ENCODE data around the gene TMEM132C.

TMEM132C gene

GRCh38 chr12:128336204-128337070 lies 69.5 kb downstream of the TMEM132C start:
- in situ Hi-C loops (cut with MboI; ENCODE audit: low pct_unique_long_range_greater_than_20kb, low sequenced_read_pairs): no loop called here
- no peak for DNase-seq

GRCh38 chr12:128337071-128337345 lies 70.0 kb downstream of the TMEM132C start:
- no peak for DNase-seq
- in situ Hi-C loops (cut with MboI; ENCODE audit: low pct_unique_long_range_greater_than_20kb, low sequenced_read_pairs): no loop called here

GRCh38 chr12:128337431-128338170 lies 70.6 kb downstream of the TMEM132C start:
- DNase-seq: no peak
- in situ Hi-C loops (cut with MboI; ENCODE audit: low pct_unique_long_range_greater_than_20kb, low sequenced_read_pairs): no loop called here

GRCh38 chr12:128338386-128339125 lies 71.6 kb downstream of the TMEM132C start:
- no peak for DNase-seq
- in situ Hi-C loops (cut with MboI; ENCODE audit: low pct_unique_long_range_greater_than_20kb, low sequenced_read_pairs): no loop called here

GRCh38 chr12:128339126-128339520 lies 72.2 kb downstream of the TMEM132C start:
- in situ Hi-C loops (cut with MboI; ENCODE audit: low pct_unique_long_range_greater_than_20kb, low sequenced_read_pairs): no loop called here
- no peak for DNase-seq

GRCh38 chr12:128339631-128340030 lies 72.7 kb downstream of the TMEM132C start:
- no peak for DNase-seq
- in situ Hi-C loops (cut with MboI; ENCODE audit: low pct_unique_long_range_greater_than_20kb, low sequenced_read_pairs): no loop called here

- DNase-seq: no peak
- in situ Hi-C loops (cut with MboI; ENCODE audit: low pct_unique_long_range_greater_than_20kb, low sequenced_read_pairs): no loop called here
These were observed 86.3 kb downstream of the TMEM132C start for GRCh38 chr12:128353301-128353700.

- in situ Hi-C loops (cut with MboI; ENCODE audit: low pct_unique_long_range_greater_than_20kb, low sequenced_read_pairs): no loop called here
- DNase-seq: no peak
These were observed 89.6 kb downstream of the TMEM132C start for GRCh38 chr12:128356547-128356946.

- in situ Hi-C loops (cut with MboI; ENCODE audit: low pct_unique_long_range_greater_than_20kb, low sequenced_read_pairs): no loop called here
- DNase-seq: no peak
These were observed 94.5 kb downstream of the TMEM132C start for GRCh38 chr12:128361400-128361995.

- DNase-seq: no peak
- in situ Hi-C loops (cut with MboI; ENCODE audit: low pct_unique_long_range_greater_than_20kb, low sequenced_read_pairs): no loop called here
These were observed 98.1 kb downstream of the TMEM132C start for GRCh38 chr12:128365032-128365431.

GRCh38 chr12:128365651-128366231 lies 98.8 kb downstream of the TMEM132C start:
- in situ Hi-C loops (cut with MboI; ENCODE audit: low pct_unique_long_range_greater_than_20kb, low sequenced_read_pairs): no loop called here
- no peak for DNase-seq

GRCh38 chr12:128367961-128368360 lies 101.0 kb downstream of the TMEM132C start:
- DNase-seq: no peak

GRCh38 chr12:128381541-128381940 lies 114.6 kb downstream of the TMEM132C start:
- DNase-seq: no peak
- in situ Hi-C loops (cut with MboI; ENCODE audit: low pct_unique_long_range_greater_than_20kb, low sequenced_read_pairs): no loop called here

More at GRCh38 chr12:128367961-128368360, 101.0 kb downstream of the TMEM132C start:
- in situ Hi-C loops (cut with MboI; ENCODE audit: low pct_unique_long_range_greater_than_20kb, low sequenced_read_pairs): no loop called here

GRCh38 chr12:128381946-128382345 lies 115.0 kb downstream of the TMEM132C start:
- in situ Hi-C loops (cut with MboI; ENCODE audit: low pct_unique_long_range_greater_than_20kb, low sequenced_read_pairs): no loop called here
- DNase-seq: no peak

GRCh38 chr12:128382946-128383345 lies 116.0 kb downstream of the TMEM132C start:
- no peak for DNase-seq
- in situ Hi-C loops (cut with MboI; ENCODE audit: low pct_unique_long_range_greater_than_20kb, low sequenced_read_pairs): no loop called here

GRCh38 chr12:128383357-128383937 lies 116.5 kb downstream of the TMEM132C start:
- no peak for DNase-seq
- in situ Hi-C loops (cut with MboI; ENCODE audit: low pct_unique_long_range_greater_than_20kb, low sequenced_read_pairs): no loop called here

GRCh38 chr12:128385736-128386135 lies 118.8 kb downstream of the TMEM132C start:
- no peak for DNase-seq
- in situ Hi-C loops (cut with MboI; ENCODE audit: low pct_unique_long_range_greater_than_20kb, low sequenced_read_pairs): no loop called here

GRCh38 chr12:128387811-128388422 lies 120.9 kb downstream of the TMEM132C start:
- in situ Hi-C loops (cut with MboI; ENCODE audit: low pct_unique_long_range_greater_than_20kb, low sequenced_read_pairs): no loop called here
- DNase-seq: peak; percentile 25
